OCI-LY1 (cell line): ENCODE results near the gene BCCIP.

Experiments used
- CTCF ChIP-seq: fragments of 200-600 bp; sonication (generic), shearing (Covaris generic); IDR thresholded peaks from 2 replicates; pipeline ENCODE4 v1.5.1; 2017; ENCODE audit warnings: mild to moderate bottlenecking, antibody characterized with exemption, low read length, moderate library complexity, mixed read lengths
- EZH2 ChIP-seq: fragments of 200-600 bp; sonication (generic), shearing (Covaris generic); IDR thresholded peaks from 2 replicates; pipeline ENCODE4 v1.8.0; 2017; ENCODE audit warnings: borderline replicate concordance, mixed run types, mild to moderate bottlenecking, antibody characterized with exemption, low read length, moderate library complexity, mixed read lengths

GRCh38 chr10:125823663-125824251, 411 bp downstream of the BCCIP start:
- no peak for TF ChIP-seq CTCF
- no peak for TF ChIP-seq EZH2
